ENCODE results near the gene SARS1. TPM values are rescaled to one million over a fixed set of nuclear protein-coding genes. Genes with fewer than 3 reads are reported as not detected.

Gene SARS1
- total and polyA plus RNA-seq, 2 of the 13 experiments (the other 11 are each of a cell fraction or from before 2014, with no cell fraction given) = 103 to 134 TPM

GRCh38 chr1:109214695-109215623, 1.2 kb downstream of the SARS1 start (continued):
- TF ChIP-seq NRL (CRISPR knock-in tag; IDR thresholded peaks at IDR 0.05; ENCODE audit: borderline replicate concordance) (no peak), ZNF512B (CRISPR knock-in tag; IDR thresholded peaks at IDR 0.05; ENCODE audit: borderline replicate concordance) (no peak), ADNP (CRISPR knock-in tag; IDR thresholded peaks at IDR 0.05) (no peak), FOSL2 (CRISPR knock-in tag; IDR thresholded peaks at IDR 0.05) (peak; percentile 49), ZNF296 (CRISPR knock-in tag; conservative IDR thresholded peaks at IDR 0.05) (no peak), ZBTB7B (CRISPR knock-in tag; IDR thresholded peaks at IDR 0.05) (no peak), ZKSCAN8 (CRISPR knock-in tag; IDR thresholded peaks at IDR 0.05; ENCODE audit: borderline replicate concordance) (no peak), MYC (CRISPR knock-in tag; IDR thresholded peaks at IDR 0.05; ENCODE audit: borderline replicate concordance) (no peak), SIN3B (IDR thresholded peaks at IDR 0.05; ENCODE audit: low read length) (no peak), ZNF512 (CRISPR knock-in tag; IDR thresholded peaks at IDR 0.05) (no peak), ZNF230 (CRISPR knock-in tag; IDR thresholded peaks at IDR 0.05) (no peak), HBP1 (CRISPR knock-in tag; IDR thresholded peaks at IDR 0.05; ENCODE audit: low read depth) (peak; percentile 80; the same call in 1 of the 2 replicates), ZNF782 (CRISPR knock-in tag; IDR thresholded peaks at IDR 0.05; ENCODE audit: borderline replicate concordance) (no peak), HMG20A (CRISPR knock-in tag; IDR thresholded peaks at IDR 0.05; ENCODE audit: borderline replicate concordance) (no peak), ZBTB7A (CRISPR knock-in tag; IDR thresholded peaks at IDR 0.05) (no peak), POLR2G (IDR thresholded peaks at IDR 0.05; ENCODE audit: low read depth, low read length) (peak; percentile 66), KAT2B (IDR thresholded peaks at IDR 0.05; ENCODE audit: borderline replicate concordance, low read depth, low read length) (peak; percentile 8; the same call in 1 of the 2 replicates), ZNF382 (CRISPR knock-in tag; IDR thresholded peaks at IDR 0.05; ENCODE audit: borderline replicate concordance) (no peak), CEBPG (CRISPR knock-in tag; IDR thresholded peaks at IDR 0.05) (peak; percentile 100), DDIT3 (CRISPR knock-in tag; IDR thresholded peaks at IDR 0.05) (peak; percentile 100), ZNF33A (CRISPR knock-in tag; IDR thresholded peaks at IDR 0.05; ENCODE audit: borderline replicate concordance) (no peak), ATF3 (CRISPR knock-in tag; IDR thresholded peaks at IDR 0.05) (no peak), FOXA3 (CRISPR knock-in tag; IDR thresholded peaks at IDR 0.05) (peak; percentile 37; the same call in 1 of the 2 replicates), CBX2 (IDR thresholded peaks at IDR 0.05; ENCODE audit: low read depth, low read length) (no peak), CBX2 (CRISPR knock-in tag; IDR thresholded peaks at IDR 0.05; ENCODE audit: low read depth) (no peak)

Data from HepG2 (cell line).